Endodermal cell (in vitro differentiated cells): Measurements from ENCODE around the gene PNMA1. TPM values are rescaled to one million over a fixed set of nuclear protein-coding genes. Genes with fewer than 3 reads are reported as not detected.

Experiments used
- DNase-seq: peaks from one replicate; pipeline ENCODE4 v3.0.0-alpha.2; 2017
- H3K27ac ChIP-seq: 2 replicates; pipeline ENCODE4 v1.5.1; 2013; ENCODE audit warnings: mild to moderate bottlenecking, low read depth, low read length, moderate library complexity
- H3K27me3 ChIP-seq: 2 replicates; pipeline ENCODE4 v1.6.1; 2013; ENCODE audit warnings: mild to moderate bottlenecking, low read length, moderate library complexity; ENCODE audit not compliant: insufficient read depth, control insufficient read depth, poor library complexity, severe bottlenecking
- H3K36me3 ChIP-seq: 2 replicates; pipeline ENCODE4 v1.7.0; 2013; ENCODE audit warnings: mild to moderate bottlenecking, low read length, moderate library complexity; ENCODE audit not compliant: control insufficient read depth, insufficient read depth
- H3K4me1 ChIP-seq: one replicate; pipeline ENCODE4 v1.7.0; 2013; ENCODE audit warnings: low read length; ENCODE audit not compliant: control insufficient read depth, insufficient read depth
- H3K4me3 ChIP-seq: 2 replicates; pipeline ENCODE4 v1.5.1; 2013; ENCODE audit warnings: mild to moderate bottlenecking, low read length, moderate library complexity
- H3K9ac ChIP-seq: 2 replicates; pipeline ENCODE4 v1.6.1; 2013; ENCODE audit warnings: mild to moderate bottlenecking, low read length, moderate library complexity; ENCODE audit not compliant: poor library complexity, severe bottlenecking; ENCODE audit errors: extremely low read depth
- H3K9me3 ChIP-seq: 2 replicates; pipeline ENCODE4 v1.6.1; 2013; ENCODE audit warnings: mild to moderate bottlenecking, low read length, moderate library complexity; ENCODE audit not compliant: control insufficient read depth
- H3K27ac Mint-ChIP-seq: 2 replicates; pipeline ENCODE4 v1.8.0; 2020; ENCODE audit warnings: mixed read lengths
- H3K27me3 Mint-ChIP-seq: 2 replicates; pipeline ENCODE4 v1.8.0; 2021; ENCODE audit warnings: mild to moderate bottlenecking, mixed read lengths; ENCODE audit not compliant: insufficient read depth
- H3K36me3 Mint-ChIP-seq: 2 replicates; pipeline ENCODE4 v1.8.0; 2020; ENCODE audit warnings: low read depth, mixed read lengths
- H3K4me1 Mint-ChIP-seq: 2 replicates; pipeline ENCODE4 v1.8.0; 2020; ENCODE audit warnings: mixed read lengths
- H3K4me3 Mint-ChIP-seq: 2 replicates; pipeline ENCODE4 v1.8.0; 2020; ENCODE audit warnings: mild to moderate bottlenecking, moderate library complexity, mixed read lengths
- H3K9me3 Mint-ChIP-seq: 2 replicates; pipeline ENCODE4 v1.8.0; 2020; ENCODE audit warnings: mild to moderate bottlenecking, mixed read lengths
- CTCF ChIP-seq: fragments of 200-600 bp; sonication (generic); conservative IDR thresholded peaks from 2 replicates; pipeline ENCODE4 v1.5.0; 2021; ENCODE audit warnings: antibody characterized with exemption, mild to moderate bottlenecking
- WGBS, 2 experiments: methylation state at CpG; one replicate each; pipeline versions ENCODE4 v1.1.5 to v1.1.7; 2013; ENCODE audit warnings: missing lambda C conversion rate in 2 of 2, mixed read lengths in 1 of 2; ENCODE audit not compliant: insufficient coverage in 1 of 2, insufficient read length in 1 of 2; 5-methylcytosine and 5-hydroxymethylcytosine counted together
- total RNA-seq, 2 donors: library from RNA; stranded (reverse); fragmentation: NEBNext Ultra II Directional in 1 of 2; extraction: Animal tissue kit (Norgen Biotek cat#: 25700) in 1 of 2; gene quantifications; 2 replicates in 1 of 2; 3 replicates in 1 of 2; pipeline ENCODE4 v1.2.1, GENCODE V29; 2021

PNMA1 gene
- total RNA-seq, 2 donors from 2014 or later = 66.9 to 70.4 TPM

DNA sequence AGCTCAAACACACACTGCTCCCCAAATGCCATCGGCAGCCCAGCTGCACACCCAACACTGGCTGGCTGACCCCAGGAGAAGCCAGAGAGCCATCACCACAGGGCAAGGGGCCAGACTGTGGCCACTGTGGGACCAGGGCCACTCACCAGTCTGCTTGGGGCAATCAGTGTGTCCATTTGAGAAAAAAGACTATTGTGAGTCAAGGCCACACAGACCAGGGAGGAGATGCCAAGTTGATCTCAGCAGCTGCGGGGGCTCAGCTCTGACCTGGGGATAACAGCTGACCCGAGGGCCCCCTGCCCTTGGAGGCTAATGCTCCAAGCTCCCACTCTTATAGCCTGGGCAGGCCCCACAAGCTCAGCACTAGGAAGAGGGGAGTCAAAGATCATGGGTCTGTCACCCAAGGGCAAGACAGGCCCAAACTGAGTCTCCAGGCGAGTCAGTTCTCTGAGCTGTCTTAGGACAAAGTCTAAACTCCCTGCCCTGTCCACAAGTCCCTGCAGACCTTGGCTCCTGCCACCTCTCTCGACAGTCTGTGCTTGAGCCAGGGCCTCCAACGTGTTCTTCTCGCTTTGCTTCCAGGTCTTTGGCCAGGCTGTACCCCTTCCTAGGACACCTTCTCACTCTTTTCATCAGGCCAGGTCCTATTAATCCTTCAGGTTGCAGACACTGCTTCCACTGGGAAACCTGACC, 30.1 kb upstream of the PNMA1 start:
- H3K27ac ChIP-seq = no peak overlapping the region
- Mint-ChIP-seq H3K27me3 (no peaks in the 10 kb centered on the region), H3K36me3 (no peaks in the 10 kb centered on the region), H3K9me3 (no peaks in the 10 kb centered on the region), H3K4me3 (no peak overlapping the region), H3K27ac (no peak overlapping the region), H3K4me1 (peaks cover 37% of the 10 kb centered on the region)
- no peak overlapping the region for H3K4me3 ChIP-seq
- H3K4me1 ChIP-seq = peaks cover 19% of the 10 kb centered on the region
- no peak for TF ChIP-seq CTCF
- no peak for DNase-seq
- WGBS, 2 experiments = 82% methylated on average over 4 to 7 of the region's 7 CpGs
- no peak overlapping the region for H3K9ac ChIP-seq
- H3K9me3 ChIP-seq = no peaks in the 10 kb centered on the region
- no peaks in the 10 kb centered on the region for H3K36me3 ChIP-seq
- no peaks in the 10 kb centered on the region for H3K27me3 ChIP-seq

- WGBS, 2 experiments = 73 to 82% methylated on average over 6 to 11 of the region's 11 CpGs
- Histone ChIP-seq H3K4me3 (no peak overlapping the region), H3K4me1 (peaks cover 19% of the 10 kb centered on the region), H3K27me3 (no peaks in the 10 kb centered on the region), H3K9ac (no peak overlapping the region), H3K9me3 (no peaks in the 10 kb centered on the region), H3K27ac (no peak overlapping the region), H3K36me3 (no peaks in the 10 kb centered on the region)
- no peak overlapping the region for H3K4me3 Mint-ChIP-seq
- peaks cover 37% of the 10 kb centered on the region for H3K4me1 Mint-ChIP-seq
- no peaks in the 10 kb centered on the region for H3K9me3 Mint-ChIP-seq
- H3K27me3 Mint-ChIP-seq = no peaks in the 10 kb centered on the region
- no peak for DNase-seq
- no peak for TF ChIP-seq CTCF
- no peaks in the 10 kb centered on the region for H3K36me3 Mint-ChIP-seq
- no peak overlapping the region for H3K27ac Mint-ChIP-seq
Measured at GRCh38 chr14:73743431-73743931, 29.3 kb upstream of the PNMA1 start.

DNA sequence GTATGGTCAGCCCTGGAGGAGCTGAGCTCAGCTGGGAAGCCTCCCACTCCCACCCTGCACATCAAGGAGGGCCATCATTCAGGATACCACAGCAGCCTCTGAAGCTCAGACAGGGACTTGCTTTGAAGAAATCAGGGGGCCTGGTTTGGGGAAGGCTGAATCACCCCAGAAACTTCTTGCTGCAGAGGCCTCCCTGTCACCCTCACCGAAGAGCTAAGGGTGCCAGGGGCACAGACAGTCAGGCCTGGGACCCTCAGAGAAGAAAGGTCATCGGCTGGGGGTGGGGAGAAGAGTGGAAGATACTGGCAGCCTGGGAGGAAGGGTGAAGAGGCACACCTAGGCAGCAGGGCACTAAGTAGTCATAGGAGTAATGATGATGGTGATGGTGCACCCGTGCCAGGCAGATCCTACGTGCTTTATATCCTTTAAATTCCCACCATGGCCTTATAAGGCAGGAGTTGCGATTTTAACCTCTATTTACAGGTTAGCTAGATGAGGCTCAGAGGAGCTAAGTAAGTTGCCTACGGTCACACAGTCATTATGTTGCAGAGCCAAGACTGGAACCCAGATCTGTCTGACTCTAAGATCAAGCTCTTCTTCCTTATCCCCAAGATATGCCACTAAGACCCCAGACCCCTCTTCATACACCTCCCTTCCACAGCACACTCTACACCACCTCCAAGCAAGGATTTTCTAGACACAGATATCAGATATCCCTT, 28.5 kb upstream of the PNMA1 start:
- no peak for TF ChIP-seq CTCF
- no peak overlapping the region for H3K9ac ChIP-seq
- Mint-ChIP-seq H3K4me3 (no peak overlapping the region), H3K9me3 (no peaks in the 10 kb centered on the region), H3K36me3 (no peaks in the 10 kb centered on the region), H3K27ac (peak overlapping the region; percentile 8), H3K4me1 (peaks cover 37% of the 10 kb centered on the region), H3K27me3 (no peaks in the 10 kb centered on the region)
- peaks cover 19% of the 10 kb centered on the region for H3K4me1 ChIP-seq
- no peak for DNase-seq
- H3K4me3 ChIP-seq = no peak overlapping the region
- H3K36me3 ChIP-seq = no peaks in the 10 kb centered on the region
- 91 to 94% methylated on average over 5 to 6 of the region's 6 CpGs for WGBS, 2 experiments
- H3K27me3 ChIP-seq = no peaks in the 10 kb centered on the region
- no peak overlapping the region for H3K27ac ChIP-seq
- H3K9me3 ChIP-seq = no peaks in the 10 kb centered on the region
